Measurements from ENCODE around the gene P2RY6. TPM values are rescaled to one million over a fixed set of nuclear protein-coding genes. Genes with fewer than 3 reads are reported as not detected.

P2RY6 gene
- total and polyA plus RNA-seq, 2 of the 4 experiments (the other 2 are of a cell fraction), result 0.44 TPM; not detected in 1

GRCh38 chr11:73293356-73293936 lies 21.3 kb downstream of the P2RY6 start:
- H2BK20ac ChIP-seq (ENCODE audit: low read depth, low read length), result no peak overlapping the region
- H3K4ac ChIP-seq (ENCODE audit: low read depth, low read length), result peak overlapping the region; percentile 16; the same call in 1 of the 2 replicates
- no peak overlapping the region for H4K5ac ChIP-seq (ENCODE audit: low read depth, low read length)
- H3K36me3 ChIP-seq (ENCODE audit: control insufficient read depth, insufficient read depth, low read length), result no peaks in the 10 kb centered on the region
- no peak overlapping the region for H2BK15ac ChIP-seq (ENCODE audit: low read depth, low read length)
- intact Hi-C loops (cut with micrococcal nuclease), result no loop called here
- in situ Hi-C loops (cut with MboI; ENCODE audit: low sequenced_read_pairs), result no loop called here
- H3K9ac ChIP-seq (ENCODE audit: low read depth, low read length), result no peak overlapping the region
- dilution Hi-C loops (cut with HindIII; ENCODE audit: low sequenced_read_pairs, unreplicated experiment), result no loop called here
- no peak overlapping the region for H3K23ac ChIP-seq (ENCODE audit: low read depth, low read length)
- no peak overlapping the region for H2AFZ ChIP-seq (replicated peaks; ENCODE audit: low read length, poor library complexity)
- BruUV-seq (replicated peaks), result no TSS peak
- H3K56ac ChIP-seq (ENCODE audit: extremely low read depth, insufficient read depth, low read length), result no peak overlapping the region
- no peak overlapping the region for H2BK120ac ChIP-seq (ENCODE audit: low read depth, low read length)
- no peak for DNase-seq
- CTCF ChIA-PET, result interaction anchor here (1.3 kb wide), 1 partner anchor 42 kb away, joined by 6 read pairs; no protein-coding TSS in a partner anchor
- H3K4me3 ChIP-seq (ENCODE audit: insufficient read depth, low read depth, low read length), result no peak overlapping the region
- H2AK9ac ChIP-seq (replicated peaks; ENCODE audit: low read depth, low read length, poor library complexity), result peak overlapping the region; percentile 21
- H3K4me2 ChIP-seq (ENCODE audit: low read depth, low read length), result no peak overlapping the region
- no peaks in the 10 kb centered on the region for H3K27me3 ChIP-seq (ENCODE audit: control insufficient read depth, insufficient read depth, low read length)
- ATAC-seq (ENCODE audit: low read depth), result no peak
- WGBS, 2 experiments (ENCODE audit: extremely low coverage in 2 of 2, insufficient read length in 1 of 2), result no CpG with 5 or more reads among the region's 4 CpGs
- H2AK5ac ChIP-seq (ENCODE audit: low read depth, low read length), result peak overlapping the region; percentile 84; the same call in 1 of the 2 replicates
- no peak overlapping the region for H2BK5ac ChIP-seq (ENCODE audit: low read depth, low read length, poor library complexity, severe bottlenecking)
- H3K4me1 ChIP-seq (ENCODE audit: control insufficient read depth, insufficient read depth, low read length), result peaks cover 10% of the 10 kb centered on the region
- no peaks in the 10 kb centered on the region for H3K79me1 ChIP-seq (ENCODE audit: low read depth in 1 of 2, low read length in 2 of 2)
- H3K14ac ChIP-seq (replicated peaks; ENCODE audit: low read depth, low read length), result no peak overlapping the region
- H4K20me1 ChIP-seq (ENCODE audit: insufficient read depth, low read length), result no peaks in the 10 kb centered on the region
- H3K27ac ChIP-seq (ENCODE audit: insufficient read depth, low read length), result no peak overlapping the region
- TF ChIP-seq RFX5 (IDR thresholded peaks at IDR 0.05; ENCODE audit: low read depth, low read length), result no peak
- TF ChIP-seq SMC3 (IDR thresholded peaks at IDR 0.05; ENCODE audit: low read depth, low read length), result no peak
- TF ChIP-seq RCOR1 (IDR thresholded peaks at IDR 0.05; ENCODE audit: insufficient replicate concordance, low read length), result no peak
- TF ChIP-seq MAFK (IDR thresholded peaks at IDR 0.05; ENCODE audit: low read depth, low read length), result no peak
- no peak for TF ChIP-seq CEBPB (IDR thresholded peaks at IDR 0.05; ENCODE audit: low read depth, low read length)
- TF ChIP-seq NFE2L2 (IDR thresholded peaks at IDR 0.05; ENCODE audit: low read depth, low read length), result no peak
- no peak for TF ChIP-seq ELK1 (IDR thresholded peaks at IDR 0.05; ENCODE audit: borderline replicate concordance, low read depth, low read length)
- no peak for TF ChIP-seq CHD1 (IDR thresholded peaks at IDR 0.05; ENCODE audit: low read depth, low read length)
- peak overlapping the region; percentile 12; the same call in 1 of the 2 replicates for H4K91ac ChIP-seq (ENCODE audit: insufficient read depth, low read depth, low read length)
- POLR2A ChIA-PET (ENCODE audit: unreplicated experiment), result no interaction called here
- H3K9me1 ChIP-seq (ENCODE audit: insufficient read depth, low read length), result peaks cover 18% of the 10 kb centered on the region
- no peak overlapping the region for H3K18ac ChIP-seq (ENCODE audit: low read depth, low read length)
- no peaks in the 10 kb centered on the region for H3K9me3 ChIP-seq (ENCODE audit: control insufficient read depth, insufficient read depth, low read length)
- no peak overlapping the region for H4K8ac ChIP-seq (ENCODE audit: low read depth in 2 of 2, low read length in 2 of 2)

Data from IMR-90 (cell line).